ENCODE results near the gene RSPO3.

DNA sequence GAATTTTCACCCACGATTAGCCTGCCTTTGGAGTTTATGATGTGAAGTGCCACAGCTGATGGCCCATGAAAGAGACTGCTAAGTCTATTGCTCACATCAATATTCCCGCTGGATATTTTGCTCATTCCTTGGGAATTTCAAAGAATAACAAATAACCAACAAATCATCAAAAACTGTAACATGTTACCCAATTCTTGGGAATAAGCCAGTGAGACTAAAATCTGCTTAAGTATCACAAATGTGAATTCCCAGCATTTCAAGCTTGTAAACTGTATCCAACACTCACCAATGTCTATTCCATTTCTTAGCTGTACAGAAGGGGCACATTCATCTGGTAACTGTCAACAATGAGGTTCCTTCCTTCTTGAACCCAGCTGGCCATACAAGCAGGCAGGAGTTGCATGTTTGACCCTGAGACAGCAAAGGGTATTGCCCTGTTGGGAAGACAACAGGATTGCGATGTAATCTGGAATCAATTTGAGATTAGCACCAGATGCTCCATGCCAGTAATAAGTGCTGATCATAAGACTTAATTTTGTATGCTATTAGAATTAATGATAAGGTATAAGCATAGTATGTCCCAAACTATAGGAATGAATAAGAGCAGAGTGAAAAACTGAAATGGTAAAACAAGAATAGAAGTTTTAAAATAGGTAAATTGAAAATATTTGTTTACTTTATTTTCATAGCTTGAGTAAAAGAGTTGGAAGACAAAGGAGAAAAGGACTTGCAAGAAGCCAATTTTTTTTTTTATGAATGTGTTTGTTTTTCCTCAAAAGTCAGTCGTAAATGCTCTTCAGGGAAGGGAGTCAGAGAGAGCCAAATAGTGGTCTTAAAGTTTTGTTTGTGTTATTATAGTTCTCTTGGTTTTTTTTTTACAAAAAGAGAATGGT, 58.8 kb downstream of the RSPO3 start:
- TF ChIP-seq ZNF184 (tag by site-specific recombination; IDR thresholded peaks at IDR 0.05) (no peak), BCL11B (tag by site-specific recombination; IDR thresholded peaks at IDR 0.05; ENCODE audit: low read depth) (no peak)

All from HEK293 (cell line).